ENCODE measurements around the gene RAB5IF.
A peak's percentile ranks its signal among the peaks of the same experiment; 100 is the strongest.
"Not testable (repeated sequence)": the region's sequence is repeated elsewhere in the genome, so short reads cannot be mapped to it uniquely, and the experiment has no call there.

Gene RAB5IF

GRCh38 chr20:36585410-36586125, 20.0 kb upstream of the RAB5IF start:
- no peak for DNase-seq (ENCODE audit: extremely low read depth in 1 of 2, low read depth in 1 of 2)

DNA sequence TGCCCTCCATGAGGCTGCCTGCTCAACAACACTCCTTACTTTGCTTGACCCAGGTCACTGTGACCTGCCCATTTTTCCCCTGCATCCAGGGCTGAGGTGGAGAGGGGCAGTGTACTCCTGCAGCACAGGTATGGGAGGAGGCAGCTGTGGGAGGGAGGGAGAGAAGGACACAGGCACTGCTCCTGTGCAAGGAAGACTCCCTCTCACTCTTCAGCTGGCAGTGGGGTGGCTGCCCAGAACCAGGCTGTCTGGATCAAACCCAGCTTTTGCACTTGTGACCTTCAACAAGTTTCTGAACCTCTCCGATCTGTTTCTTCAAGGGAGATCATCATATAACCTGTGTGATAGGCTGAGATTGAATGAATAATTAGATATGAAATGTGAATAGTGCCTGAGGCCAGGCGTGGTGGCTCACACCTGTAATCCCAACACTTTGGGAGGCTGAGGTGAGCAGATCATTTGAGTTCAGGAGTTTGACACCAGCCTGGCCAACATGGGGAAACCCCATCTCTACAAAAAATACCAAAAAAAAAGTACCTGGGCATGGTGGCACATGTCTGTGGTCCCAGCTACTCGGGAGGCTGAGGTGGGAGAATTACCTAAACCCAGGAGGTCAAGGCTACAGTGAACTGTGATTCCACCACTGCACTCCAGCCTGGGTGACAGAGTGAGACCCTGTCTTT, 18.1 kb upstream of the RAB5IF start:
- DNase-seq (ENCODE audit: extremely low read depth in 1 of 2, low read depth in 1 of 2) = no peak

- no peak for DNase-seq (ENCODE audit: extremely low read depth in 1 of 2, low read depth in 1 of 2)
Observed at GRCh38 chr20:36591281-36591680, 14.3 kb upstream of the RAB5IF start.

DNA sequence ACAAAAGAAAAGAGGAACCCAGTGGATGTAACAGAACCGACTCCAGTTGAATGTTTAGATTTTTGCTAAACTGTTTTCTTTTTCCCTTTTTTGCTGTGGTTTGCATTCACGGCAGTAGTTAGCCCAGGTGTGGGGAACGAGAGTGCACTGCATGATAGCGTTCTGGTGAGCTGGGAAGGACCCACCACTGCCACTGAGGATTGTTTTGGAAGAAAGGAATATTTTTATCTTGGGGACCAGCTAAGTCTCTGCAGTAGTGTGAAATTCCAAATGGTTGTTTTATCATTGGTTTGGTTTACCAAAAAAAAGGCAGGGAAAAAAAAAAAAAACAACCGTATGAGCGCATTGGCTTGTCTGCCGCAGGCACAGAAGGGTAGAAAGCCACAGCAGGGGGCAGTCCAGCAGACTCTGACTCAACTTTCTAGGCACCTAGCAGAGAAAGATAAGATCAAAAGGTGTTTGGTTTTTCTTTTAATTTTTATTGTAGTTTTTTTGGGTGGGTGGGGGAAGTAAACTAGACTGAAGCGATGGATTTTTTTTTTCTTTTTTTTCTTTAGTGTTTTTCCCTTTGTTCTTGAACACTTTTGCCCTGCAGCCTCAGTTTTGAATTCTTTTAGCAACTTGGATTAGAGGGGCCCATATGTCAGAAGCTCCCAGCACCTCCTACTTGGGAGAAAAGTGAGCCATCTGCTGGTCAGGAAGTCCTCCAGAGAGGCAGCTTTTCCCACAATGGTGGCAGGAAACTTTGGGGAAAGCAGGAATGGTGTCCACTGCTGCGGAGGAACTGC, 13.5 kb upstream of the RAB5IF start:
- DNase-seq (ENCODE audit: extremely low read depth in 1 of 2, low read depth in 1 of 2) = peak in 1 of 2 donors; percentile 39

- no peak for DNase-seq (ENCODE audit: extremely low read depth in 1 of 2, low read depth in 1 of 2)
Observed at GRCh38 chr20:36593347-36593929, 12.1 kb upstream of the RAB5IF start.

- no peak for DNase-seq (ENCODE audit: extremely low read depth in 1 of 2, low read depth in 1 of 2)
Observed at GRCh38 chr20:36599912-36600345, 5.7 kb upstream of the RAB5IF start.

DNA sequence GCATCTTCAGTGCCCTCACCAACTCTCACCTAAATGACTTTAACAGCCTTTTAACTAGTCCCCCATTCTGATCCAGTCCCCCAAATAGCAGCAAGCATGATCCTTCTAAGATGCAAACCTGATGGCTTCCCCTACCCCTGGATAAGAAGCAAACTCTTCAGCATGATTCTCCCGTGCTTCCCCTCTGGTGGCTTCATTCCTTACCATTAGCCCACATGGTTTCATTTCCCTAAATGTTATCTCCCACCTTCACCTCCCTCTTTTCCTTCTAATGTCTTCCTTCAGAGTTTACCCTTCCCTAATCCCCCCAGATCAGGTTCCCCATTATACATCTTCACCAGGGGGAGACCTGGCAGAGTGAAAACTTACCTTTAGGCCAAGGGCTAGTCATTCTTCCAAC, 4.0 kb upstream of the RAB5IF start:
- no peak for DNase-seq (ENCODE audit: extremely low read depth in 1 of 2, low read depth in 1 of 2)

DNA sequence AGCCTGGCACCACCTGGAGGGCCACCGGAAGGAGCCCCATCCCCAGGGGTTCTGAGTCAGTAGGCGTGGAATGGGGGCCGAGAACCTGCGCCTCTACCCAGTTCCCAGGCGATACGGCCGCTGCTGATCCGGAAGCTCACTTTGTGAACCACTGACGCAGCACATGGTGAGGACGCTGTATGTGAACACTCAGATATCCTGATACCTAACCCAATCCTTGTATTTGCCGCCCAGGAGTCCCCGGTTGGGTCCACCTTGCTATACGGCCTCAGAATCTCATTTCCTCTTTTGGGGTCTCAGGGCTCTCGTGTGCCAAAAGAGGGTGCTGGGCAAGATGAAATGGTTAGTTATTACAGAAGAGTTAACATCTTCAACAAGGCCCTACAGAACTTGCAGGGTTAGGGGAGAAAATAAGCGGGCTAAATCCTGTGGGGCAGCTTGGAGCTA, 604 bp upstream of the RAB5IF start:
- DNase-seq (ENCODE audit: extremely low read depth in 1 of 2, low read depth in 1 of 2) = peak in 1 of 2 donors; percentile 40

GRCh38 chr20:36606158-36607066, 833 bp downstream of the RAB5IF start:
- DNase-seq (ENCODE audit: extremely low read depth in 1 of 2, low read depth in 1 of 2) = no peak

DNA sequence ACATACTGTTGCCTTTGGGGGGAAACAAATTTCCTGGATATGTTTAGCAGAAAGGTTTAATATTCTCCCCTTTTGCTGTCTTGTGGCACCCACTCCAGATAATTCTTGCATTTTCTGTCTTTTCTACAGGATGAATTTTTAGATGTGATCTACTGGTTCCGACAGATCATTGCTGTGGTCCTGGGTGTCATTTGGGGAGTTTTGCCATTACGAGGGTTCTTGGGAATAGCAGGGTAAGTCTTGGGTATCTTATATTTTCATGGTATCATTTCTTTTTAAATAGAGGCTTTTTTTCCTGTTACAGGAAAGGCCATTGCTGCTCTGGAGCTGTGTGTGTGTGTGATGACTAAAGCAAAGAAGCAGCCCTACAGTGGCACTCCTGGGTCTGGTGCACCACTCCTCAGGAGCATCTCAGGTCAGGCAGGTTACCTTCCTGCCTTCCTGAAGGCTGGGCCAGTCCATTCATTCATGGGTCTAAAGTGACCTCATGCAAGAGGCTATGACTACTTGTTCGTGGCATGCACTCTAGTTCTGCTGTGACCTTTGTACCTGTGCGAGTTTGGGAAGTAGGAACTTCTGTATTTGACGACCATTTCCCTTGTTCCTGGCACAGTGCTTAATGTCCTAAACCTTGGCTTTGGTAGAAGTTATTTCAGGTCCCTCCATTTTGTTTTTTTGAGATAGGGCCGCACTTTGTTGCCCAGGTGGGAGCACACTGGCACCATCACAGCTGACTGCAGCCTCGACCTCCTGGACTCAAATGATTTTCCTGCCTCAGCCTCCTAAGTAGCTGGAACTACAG, 2.2 kb downstream of the RAB5IF start:
- no peak for DNase-seq (ENCODE audit: extremely low read depth in 1 of 2, low read depth in 1 of 2)

- DNase-seq (ENCODE audit: extremely low read depth in 1 of 2, low read depth in 1 of 2) = not testable (repeated sequence)
Observed at GRCh38 chr20:36608388-36608728, 2.8 kb downstream of the RAB5IF start.

DNA sequence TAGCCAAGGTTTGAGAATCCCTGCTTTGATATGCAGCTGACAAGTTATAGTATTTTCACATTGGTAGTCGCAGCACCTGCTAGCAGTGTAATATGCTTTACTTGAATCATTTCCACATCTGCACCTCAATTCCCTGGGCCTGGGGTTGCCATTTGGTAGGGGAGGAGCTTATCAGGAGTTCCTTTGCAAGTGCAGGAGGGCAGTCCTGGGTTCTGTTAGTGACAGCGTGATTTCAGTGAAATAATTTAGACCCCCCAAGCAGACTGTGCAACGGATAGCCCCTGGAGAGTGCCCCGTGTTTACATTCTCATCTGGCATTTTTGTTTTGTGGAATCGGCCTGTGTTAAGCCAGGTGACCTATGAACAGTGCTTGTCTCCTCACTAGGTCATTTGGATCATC, 6.0 kb downstream of the RAB5IF start:
- DNase-seq (ENCODE audit: extremely low read depth in 1 of 2, low read depth in 1 of 2) = no peak

DNA sequence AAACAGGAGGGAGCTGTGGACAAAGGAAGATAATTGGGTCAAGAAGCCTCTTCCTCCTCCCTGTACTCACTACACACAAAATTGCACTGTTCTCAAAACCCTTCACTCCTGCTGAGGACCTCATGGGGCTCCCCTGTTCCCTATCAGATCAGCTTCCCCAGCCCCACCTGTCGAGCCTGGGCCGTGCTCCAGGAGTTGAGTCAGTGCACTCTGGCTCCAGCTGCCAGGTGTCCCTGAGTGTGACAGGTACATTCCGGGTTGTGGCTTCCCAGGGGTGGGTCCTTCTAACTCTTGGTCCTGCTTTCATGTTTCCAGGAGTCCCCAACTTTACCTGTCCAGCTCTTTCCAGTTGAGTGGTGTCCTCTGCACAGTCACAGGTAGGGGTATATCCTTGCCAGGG, 8.4 kb downstream of the RAB5IF start:
- DNase-seq (ENCODE audit: extremely low read depth in 1 of 2, low read depth in 1 of 2) = no peak

DNA sequence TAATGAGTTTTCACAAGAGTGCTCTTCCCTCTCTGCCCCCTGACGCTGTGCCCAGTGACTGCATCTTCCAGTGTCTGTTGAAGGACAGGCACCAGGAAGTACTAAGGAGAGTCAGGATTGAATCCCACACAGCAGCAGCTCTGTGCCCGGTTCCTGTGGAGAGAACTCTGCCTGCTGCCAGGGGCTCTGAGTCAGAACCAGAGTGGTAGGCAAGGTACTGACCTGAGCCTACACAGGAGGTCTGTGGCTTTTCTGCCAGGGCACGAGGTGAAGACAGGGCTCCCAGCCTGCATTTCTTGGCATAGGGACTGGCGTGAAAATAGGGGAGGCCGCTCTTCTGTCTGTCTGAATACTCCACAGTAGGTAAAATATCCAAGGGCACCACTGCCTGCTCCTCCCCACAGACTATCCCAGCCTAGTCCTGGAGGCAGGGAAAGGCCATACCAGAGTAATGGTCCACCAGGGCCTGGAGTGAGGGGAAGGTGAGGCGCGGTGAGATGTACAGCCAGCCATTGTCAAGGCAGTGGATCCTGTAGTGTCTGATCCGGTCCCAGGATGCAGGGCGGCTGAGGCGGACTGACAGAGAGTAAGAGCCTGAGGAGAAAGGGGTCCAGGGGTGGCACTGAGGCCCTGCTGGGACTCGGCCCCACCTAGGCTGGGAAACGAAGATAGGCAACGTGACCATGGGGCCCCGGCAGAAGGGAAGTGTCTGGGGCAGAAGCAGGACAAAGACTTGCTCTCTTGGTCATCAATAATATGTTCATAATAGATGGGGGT, 9.4 kb downstream of the RAB5IF start:
- DNase-seq (ENCODE audit: extremely low read depth in 1 of 2, low read depth in 1 of 2) = no peak

GRCh38 chr20:36620917-36621316, 15.3 kb downstream of the RAB5IF start:
- no peak for DNase-seq (ENCODE audit: extremely low read depth in 1 of 2, low read depth in 1 of 2)

DNA sequence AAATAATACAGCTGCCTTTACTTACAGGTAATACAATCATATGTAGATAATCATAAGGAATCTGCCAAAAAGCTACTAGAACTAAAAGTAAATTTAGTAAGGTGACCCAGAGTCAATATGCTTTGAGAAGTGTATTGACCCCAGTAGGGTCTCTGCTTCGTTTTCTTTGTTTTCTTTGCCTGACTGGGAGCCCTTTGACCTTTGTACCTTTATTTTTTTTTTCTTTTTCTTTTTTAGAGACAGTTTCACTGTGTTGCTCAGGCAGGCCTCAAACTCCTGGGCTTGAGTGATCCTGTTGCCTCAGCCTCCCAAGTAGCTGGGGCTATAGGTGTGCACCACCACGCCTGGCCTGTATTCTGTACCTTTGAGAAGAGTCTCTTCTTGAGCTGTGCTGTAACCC, 17.9 kb downstream of the RAB5IF start:
- DNase-seq (ENCODE audit: extremely low read depth in 1 of 2, low read depth in 1 of 2) = no peak

GRCh38 chr20:36624068-36624943, 18.7 kb downstream of the RAB5IF start:
- DNase-seq (ENCODE audit: extremely low read depth in 1 of 2, low read depth in 1 of 2) = no peak

DNA sequence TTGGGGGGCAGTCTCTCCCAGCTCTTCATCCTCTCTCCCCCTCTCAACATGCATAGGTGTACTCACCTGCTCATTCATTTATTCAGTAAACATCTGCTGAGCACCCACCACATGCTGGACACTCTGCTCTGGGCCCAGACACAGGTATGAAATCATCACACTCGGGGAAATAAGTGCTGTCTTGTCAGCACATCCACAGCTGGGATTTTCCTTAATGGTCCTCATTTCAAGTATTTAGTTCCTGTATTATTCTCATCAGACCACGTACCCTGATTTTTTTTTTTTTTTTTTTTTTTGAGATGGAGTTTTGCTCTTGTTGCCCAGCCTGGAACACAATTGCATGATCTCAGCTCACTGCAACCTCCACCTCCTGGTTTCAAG, 19.4 kb downstream of the RAB5IF start:
- DNase-seq (ENCODE audit: extremely low read depth in 1 of 2, low read depth in 1 of 2) = no peak

Data from stimulated activated CD8-positive, alpha-beta memory T cell treated with anti-CD3 and anti-CD28 coated beads, Interleukin-7, amount 100 ng/mL, for 48 hours (primary cell).